NCI-H82 treated with DMSO at 0.1 percent for 48 hours (cell line): ENCODE results near the gene NRL.

Experiments used
- DNase-seq: peaks from one replicate; lab custom pipeline; 2025; ENCODE audit not compliant: unreplicated experiment; lab: John Stamatoyannopoulos, UW

NRL gene

DNA sequence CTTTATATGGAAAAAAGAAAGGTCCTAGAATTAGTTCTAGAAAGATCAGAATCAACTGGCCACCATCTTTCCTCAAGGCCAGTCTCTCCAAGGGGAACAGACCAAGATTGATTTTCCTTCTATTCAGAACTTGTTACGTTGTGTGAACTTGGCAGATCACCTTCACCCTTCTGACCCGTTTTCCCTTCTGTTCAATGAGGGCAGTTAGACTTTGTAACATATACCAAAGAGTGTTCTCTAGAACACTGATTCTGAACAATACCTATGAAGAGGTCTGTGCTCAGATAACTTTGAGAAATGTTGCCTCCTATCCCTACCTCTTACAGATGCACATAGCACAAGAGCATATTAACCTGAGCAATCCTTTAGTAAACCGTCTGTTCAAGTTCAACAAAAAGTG, 31.3 kb downstream of the NRL start:
- no peak for DNase-seq

DNA sequence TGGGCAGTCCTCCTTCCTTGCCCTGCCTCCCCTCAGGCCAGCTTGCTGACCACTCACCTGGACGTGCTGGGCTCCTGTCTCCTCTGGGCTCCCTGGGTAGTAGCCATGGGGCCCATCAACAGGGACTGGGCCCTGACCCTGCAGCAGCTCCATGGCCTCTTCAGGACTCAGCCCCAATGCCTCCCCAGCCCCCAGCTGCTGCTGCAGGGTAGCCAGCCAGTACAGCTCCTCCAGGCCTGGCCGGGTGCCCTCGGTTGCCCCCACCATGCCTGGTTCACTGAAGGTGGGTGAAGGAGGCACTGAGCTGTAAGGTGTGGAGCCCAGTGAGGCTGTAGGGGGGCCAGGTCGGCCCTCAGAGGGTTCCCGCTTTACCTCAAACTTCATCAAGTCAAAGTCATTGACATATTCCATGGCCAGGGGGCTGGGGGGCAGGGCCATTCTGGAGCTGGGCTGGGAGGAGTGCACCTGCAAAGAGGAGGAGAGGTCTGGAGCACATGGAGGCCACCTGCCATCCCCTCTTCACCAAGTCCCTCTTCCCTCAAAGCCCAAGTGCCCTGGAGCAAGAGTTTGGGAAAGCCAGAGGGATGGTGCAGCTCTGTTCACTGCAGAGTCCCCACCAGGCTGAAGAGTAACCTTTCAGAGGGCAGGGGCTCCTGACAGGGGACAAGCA, 32.2 kb downstream of the NRL start:
- no peak for DNase-seq

DNA sequence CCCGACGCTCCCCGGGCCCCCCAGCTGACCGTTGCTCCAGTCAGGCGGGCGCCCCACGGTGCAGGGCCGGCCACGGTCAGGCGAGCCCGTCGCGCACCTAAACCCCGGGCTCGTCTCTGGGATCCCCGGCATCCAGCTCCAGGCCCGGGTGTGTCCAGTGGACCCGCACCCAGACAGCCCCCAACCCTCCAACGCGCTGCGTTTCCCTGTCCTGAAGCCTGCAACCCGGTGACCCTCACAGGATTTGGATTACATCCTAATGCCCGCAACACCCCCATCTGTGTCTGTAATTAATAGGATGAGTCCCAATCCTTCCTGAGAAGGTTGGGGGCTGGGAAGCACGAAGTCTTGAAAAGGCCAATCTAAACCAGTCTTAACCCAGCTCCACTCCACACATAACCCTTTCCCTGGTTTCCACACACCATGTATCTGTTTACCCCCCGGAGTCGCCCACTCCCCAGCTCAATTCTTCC, 33.0 kb downstream of the NRL start:
- peak; percentile 85 for DNase-seq

DNA sequence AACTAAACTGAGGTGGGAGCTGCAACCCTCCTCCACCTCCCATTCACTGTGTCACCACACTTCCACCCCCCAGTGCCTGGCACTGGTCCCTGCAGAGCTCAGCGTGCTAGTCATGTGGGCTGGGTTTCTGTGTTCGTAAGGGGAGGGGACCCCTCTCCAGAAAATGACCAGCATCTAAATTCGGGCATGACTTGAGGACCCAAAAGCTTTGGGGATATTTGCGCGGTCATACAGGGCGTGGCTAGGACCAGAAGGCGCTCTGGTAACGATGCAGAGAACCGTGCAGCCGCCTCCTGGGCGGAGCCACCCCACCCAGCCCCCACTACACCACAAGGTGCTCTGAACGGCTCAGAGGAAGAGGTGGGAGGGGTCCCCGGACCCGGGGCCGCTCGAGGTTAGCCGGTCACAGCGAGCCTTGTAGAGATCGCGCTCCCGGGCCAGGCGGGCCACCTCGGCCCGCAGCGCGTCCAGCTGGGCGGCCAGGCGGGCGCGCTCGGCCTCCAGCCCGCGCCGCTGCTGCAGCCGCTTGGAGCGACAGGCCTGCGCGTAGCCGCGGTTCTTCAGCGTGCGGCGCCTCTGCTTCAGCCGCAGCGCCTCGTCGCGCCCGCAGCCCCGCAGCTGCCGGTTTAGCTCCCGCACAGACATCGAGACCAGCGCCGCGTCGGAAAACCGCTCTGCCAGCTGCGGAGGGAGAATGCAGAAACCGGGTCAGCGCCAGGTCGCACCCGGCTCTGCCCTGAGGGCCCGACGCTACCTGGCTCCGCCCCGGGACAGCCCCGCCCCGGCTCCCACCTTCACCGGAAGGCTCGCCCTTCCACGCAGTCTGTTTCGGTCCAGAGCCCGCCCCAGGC, 33.6 kb downstream of the NRL start:
- DNase-seq, result peak; percentile 25

DNA sequence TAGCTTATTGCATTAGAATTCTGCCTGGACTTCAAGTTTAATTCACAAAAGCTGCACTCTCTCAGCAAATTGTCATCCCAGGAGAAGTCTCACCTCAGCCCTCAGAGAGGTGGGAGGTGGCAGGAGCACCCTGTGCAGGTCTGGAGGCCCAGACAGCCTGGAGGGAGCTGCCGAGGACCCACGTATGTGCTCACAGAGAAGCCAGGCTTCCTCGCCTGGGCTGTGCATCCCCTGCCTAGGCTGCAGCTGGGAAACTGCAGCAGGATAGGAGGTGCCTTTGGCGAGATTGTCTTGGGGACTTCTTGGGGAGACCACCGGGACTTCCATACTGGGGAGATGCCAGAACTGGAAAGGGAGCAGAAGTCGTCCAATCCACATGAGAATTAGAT, 34.6 kb downstream of the NRL start:
- DNase-seq, result no peak

DNA sequence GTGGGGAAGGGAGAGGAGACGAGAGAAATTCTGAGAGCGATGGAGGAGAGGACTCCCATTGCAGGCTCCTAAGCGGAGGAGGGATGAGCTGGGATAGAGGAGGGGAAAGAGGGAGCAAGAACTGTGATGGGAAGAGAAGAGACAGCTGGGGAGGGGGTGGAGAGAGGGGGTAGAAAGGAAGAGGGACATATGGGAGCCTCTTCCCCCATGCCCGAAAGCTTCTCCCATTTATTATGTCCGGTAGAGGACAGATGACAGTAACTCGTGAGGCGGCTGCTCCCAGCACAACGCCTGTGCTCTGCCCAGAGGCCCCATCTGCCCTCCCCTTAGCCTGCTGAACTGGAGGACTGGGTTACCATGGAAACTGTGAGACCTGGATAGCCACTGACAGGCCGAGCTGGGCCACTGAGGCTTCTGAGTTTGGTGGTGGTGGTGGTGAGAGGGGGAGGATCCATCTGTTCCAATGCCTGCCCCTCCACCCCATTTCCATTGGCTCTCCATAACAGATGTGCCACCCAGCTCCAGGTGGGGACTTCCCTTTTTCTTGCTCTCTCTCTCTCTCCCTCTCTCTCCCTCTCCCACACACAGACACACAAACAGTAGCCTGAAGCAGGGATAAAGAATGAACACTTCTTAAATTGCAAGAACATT, 35.1 kb downstream of the NRL start:
- peak; percentile 94 for DNase-seq

DNA sequence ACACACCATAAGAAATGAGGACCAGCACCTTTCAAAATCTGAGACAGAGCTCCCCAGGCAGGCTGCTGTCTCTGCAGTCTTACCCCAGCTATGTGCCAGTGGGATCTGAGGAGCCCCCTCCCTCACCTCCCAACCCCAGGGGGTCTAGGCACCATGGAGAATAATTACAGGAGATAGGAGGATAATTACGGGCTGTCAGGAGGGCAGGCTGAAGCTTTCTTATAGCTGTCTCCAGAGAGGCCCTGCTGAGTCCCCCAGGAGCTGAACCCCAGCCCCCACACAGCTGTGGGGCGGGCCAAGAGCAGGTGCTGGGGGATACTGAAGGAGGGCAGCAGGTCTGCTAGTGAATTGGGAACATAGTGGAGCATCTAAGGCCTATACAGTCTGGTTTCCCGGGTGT, 36.6 kb downstream of the NRL start:
- DNase-seq, result no peak

DNA sequence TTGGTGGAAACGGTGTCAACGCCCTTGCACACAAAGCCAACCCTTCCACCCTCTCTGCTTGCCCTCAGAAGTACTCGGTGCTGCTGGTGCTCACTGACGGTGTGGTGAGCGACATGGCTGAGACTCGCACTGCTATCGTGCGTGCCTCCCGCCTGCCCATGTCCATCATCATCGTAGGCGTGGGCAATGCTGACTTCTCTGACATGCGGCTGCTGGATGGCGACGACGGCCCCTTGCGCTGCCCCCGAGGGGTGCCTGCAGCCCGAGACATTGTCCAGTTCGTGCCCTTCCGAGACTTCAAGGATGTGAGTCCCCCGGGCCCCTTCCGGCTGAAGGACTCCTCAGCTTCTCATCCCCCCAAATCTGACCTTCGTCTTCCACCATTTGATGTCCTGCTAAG, 37.7 kb downstream of the NRL start:
- no peak for DNase-seq

DNA sequence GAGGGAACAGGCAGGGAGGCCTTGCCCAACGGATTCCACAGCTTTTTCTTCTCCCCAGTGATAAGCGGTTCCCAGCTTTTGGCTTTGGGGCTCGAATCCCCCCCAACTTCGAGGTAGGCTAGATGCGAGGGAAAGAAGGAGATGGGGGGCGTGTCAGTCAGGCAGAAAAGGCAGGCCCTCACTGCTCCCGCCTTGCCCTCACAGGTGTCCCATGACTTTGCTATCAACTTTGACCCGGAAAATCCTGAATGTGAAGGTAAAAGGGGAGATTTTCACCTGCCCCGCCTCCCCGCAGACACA, 38.5 kb downstream of the NRL start:
- DNase-seq, result no peak

DNA sequence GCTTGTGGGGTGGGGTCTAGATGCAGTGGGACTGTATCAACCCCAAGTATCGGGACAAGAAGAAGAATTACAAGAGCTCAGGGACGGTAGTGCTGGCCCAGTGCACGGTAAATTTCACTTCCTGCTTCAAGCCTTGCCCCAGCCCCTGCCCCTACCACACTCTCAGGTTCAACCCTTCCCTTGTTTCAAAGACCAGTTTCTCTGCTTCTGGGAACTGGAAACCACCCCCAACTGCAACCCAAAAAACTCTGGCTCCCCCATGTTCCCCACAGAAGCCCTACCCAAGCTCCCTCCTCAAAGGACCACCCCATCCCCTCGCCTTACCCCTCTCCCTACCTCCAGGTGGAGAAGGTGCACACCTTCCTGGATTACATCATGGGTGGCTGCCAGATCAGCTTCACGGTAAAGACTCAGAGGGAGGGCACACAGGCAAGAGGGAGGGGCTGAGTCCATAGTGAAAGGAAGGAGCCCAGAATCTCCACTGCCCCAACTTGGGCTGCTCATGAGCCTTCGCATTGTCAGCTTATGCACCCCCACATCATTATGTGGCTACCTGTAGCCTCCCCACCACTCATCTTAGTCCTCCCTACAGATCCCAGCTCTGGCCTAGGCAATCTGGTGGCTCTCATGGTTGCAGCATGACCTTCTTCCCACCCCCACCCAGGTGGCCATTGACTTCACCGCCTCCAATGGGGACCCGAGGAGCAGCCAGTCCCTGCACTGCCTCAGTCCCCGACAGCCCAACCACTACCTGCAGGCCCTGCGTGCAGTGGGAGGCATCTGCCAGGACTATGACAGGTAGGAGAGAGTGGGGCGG, 39.1 kb downstream of the NRL start:
- DNase-seq, result no peak

DNA sequence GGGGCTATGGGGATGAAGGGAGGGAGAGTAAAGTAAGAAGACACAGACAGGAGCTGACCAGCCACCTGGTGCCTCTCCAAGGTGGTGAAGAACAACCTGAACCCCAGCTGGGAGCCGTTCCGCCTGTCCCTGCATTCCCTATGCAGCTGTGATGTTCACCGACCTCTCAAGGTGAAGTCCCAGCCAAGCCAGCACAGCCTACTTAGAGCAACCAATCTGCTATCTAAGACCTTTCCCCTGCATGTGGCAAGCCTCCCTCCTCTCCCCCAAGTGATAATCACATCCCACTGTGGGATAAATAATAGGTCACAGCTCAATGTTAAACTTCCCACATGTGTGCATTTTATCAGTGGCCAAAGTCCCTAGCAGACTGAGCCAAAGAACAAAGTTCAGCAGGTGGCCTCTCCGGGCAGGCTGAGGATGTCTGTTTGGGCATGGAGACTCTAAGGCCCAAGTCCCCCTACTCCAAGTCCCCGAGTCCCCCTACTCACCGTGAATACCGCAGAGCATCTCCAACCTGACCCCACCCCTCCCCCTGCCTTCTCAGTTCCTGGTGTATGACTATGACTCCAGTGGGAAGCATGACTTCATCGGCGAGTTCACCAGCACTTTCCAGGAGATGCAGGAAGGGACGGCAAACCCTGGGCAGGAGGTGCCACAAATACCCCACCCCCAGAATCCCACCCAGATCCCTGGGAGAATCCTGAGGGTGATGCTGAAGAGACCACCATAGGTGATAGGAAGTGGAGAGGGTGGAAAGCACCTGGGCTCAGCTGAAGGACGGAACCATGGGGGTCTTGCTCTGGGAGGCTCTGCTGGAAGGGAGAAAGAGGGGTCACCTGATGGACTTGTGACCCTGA, 39.9 kb downstream of the NRL start:
- no peak for DNase-seq

DNA sequence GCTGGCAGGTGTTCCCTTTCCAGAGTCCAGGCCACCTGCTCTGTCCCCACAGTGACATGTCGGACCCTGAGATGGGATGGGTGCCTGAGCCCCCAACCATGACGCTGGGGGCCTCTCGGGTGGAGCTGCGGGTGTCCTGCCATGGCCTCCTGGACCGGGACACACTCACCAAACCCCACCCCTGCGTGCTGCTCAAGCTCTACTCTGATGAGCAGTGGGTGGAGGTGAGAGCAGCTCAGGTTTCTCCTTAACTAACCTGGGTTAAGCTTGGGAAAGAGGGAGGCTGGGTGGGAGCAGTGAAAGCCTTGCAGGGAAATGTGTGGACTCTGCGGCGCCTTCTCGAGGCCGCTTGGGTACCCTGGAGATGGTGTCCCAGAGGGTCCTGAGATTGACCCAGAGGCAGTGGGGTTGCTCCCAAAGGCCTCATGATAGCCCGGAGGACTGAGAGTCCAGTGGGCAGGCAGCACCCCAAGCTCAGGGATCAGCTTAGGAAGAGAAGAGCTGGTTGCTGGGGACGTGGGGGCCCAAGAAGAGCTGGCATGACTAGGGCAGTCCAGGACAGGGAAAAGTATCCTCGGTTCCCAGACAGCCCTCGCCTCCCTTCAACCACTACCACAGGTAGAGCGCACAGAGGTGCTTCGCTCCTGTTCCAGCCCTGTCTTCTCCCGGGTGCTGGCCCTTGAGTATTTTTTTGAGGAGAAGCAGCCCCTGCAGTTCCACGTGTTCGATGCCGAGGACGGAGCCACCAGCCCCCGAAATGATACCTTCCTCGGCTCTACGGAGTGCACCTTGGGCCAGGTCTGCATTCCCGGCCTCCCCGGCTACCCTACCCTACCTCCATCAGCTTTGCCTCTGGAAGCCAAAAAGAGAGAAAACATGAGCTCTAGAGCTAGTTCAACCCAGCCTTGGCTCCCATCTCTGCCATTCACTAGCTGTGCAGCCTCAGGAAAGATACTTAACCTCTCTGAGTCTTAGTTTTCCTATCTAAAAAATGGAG, 41.6 kb downstream of the NRL start:
- no peak for DNase-seq

DNA sequence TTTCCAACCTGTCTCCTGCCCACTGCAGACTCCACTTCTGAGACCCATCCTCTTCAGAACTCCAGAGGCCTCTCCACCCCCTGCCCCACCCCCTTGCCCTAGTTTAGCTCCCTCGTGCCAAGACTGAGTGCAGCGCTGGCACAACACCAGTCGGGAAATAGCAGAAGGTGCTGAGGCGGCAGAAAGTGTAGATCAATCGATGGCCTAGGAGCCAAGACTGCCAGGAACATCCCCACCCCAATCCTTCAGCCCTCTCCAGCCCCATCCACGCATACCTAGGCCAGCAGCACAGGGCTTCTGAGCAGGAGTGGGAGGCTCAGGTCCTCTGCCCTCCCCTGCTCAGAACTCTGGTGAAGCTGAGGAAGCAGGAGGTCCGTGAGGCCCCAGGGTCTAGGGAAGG, 42.3 kb downstream of the NRL start:
- DNase-seq, result no peak

DNA sequence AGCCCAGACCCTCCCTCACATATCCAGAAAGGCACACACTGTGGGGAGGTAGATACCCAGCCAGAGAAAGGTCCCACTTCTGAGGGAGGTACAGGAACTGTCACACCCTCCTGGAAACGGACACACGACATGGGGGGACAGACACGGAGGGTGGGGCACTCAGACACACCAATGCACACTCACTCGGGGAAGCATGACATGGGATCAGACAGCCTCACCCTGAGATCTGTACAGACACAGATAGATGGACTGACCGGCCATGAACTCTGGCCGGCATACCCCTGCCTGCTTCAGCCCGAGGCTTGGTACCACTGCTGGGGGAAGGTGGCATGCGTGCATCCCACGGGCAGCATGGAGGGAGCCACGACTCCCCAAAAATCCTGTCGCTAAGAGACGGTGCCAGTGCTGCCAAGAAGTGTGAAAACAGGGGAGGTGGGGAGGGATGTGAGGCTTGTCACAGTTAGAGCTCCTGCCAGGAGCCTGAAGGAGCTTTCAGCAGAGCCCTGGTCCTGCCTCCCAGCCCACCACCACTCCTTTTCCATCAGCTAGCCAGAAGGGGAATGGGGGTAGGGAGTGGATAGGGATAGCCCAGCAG, 42.8 kb downstream of the NRL start:
- no peak for DNase-seq

DNA sequence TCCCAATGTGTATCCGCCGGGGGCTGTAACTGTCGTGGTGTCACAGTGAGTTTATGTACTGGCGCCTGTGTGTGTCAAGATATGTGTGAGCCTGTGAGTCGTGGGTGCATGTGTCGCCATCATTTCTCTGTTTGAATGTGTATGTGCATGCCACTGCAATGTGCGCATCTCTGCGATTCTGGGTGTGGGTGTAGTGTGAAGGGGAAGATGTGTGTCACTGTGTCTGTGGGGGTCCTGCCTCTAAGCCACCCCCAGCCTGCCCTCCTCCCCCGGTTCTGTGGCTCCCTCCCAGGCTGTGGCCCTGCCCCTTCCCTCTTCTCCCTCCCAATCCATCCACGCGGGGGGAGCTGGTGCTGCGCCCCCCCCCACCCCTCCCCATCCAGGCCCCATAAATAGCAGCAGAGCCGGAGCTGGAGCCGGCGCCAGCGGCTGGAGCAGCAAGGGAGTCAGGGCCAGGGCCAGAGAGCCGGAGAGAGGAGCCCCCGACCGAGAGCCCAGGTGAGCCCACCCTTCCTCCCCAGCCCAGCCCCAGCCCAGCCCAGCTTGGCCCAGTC, 43.5 kb downstream of the NRL start, which contains the start of gene CPNE6:
Gene CPNE6 (plus strand): TSS at position 419 of the 554 bp plus-strand sequence. CDS start 1,375 bp downstream, outside the sequence.
- DNase-seq, result no peak

DNA sequence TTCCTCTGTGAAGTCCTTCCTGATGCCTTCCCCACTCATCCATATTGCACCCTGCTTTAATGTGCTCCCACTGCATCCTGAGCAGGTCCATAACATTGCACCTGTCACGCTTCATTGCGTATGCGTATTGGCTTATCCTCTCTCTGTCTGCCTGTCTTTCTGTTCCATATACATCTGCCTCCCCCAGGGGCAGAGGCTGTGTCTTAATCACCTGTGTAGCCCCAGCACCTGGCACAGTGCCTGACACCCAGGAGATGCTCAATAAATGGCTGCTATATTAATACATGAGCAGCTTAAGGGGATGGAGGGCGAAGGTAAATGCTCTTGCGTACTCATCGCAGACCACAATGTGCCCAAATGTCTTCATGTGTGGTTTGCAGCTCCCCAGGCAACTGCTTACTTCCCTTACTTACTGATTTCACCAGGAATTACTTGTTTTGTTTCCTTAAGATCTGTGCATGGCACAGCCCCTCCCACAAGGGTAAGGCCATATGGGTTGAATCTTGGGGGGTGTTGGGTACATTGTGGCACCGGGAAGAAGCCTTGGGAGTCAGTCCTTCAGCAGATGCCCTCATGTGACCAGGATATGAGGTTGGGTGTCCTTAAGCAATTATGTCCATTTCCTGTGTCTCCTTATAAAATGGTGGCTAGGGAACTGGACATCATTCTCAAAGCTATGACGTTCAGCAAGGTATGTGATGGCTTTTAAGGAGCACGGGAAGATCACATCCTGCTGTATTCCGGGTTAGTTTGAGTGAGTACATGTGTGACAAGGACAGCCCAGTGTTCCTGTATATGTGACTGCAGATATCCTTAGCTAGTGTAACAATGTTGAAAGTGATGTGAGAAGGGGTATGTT, 44.2 kb downstream of the NRL start:
- peak; percentile 9 for DNase-seq

DNA sequence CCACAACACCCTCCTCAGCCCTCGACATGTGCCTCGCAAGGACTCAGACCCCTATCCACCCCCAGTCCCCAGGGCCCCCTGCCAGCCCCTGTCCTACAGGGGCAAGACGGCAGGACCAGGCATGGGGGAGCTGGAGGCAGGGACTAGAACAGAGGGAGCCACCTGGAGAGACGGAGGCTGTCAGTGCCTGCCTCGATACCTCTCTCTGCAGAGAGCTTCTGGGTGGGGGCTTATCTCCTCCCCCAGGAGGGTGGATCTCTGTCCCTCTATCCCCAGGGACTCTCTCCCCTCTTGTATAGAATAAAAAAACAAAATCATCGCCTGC, 45.4 kb downstream of the NRL start:
- no peak for DNase-seq
